DOHH2 (cell line): Measurements from ENCODE around the gene PYGO1.

Experiments used
- CTCF ChIP-seq: fragments of 200-600 bp; sonication (generic); IDR thresholded peaks from one replicate; pipeline ENCODE4 v1.5.1; 2014; ENCODE audit warnings: antibody characterized with exemption, mild to moderate bottlenecking, low read depth, low read length; ENCODE audit not compliant: poor library complexity, severe bottlenecking
- EZH2phosphoT487 ChIP-seq: fragments of 200-600 bp; sonication (generic); IDR thresholded peaks from 2 replicates; pipeline ENCODE4 v1.6.1; 2017; ENCODE audit warnings: borderline replicate concordance, mild to moderate bottlenecking, antibody characterized with exemption, low read length, moderate library complexity, mixed read lengths

DNA sequence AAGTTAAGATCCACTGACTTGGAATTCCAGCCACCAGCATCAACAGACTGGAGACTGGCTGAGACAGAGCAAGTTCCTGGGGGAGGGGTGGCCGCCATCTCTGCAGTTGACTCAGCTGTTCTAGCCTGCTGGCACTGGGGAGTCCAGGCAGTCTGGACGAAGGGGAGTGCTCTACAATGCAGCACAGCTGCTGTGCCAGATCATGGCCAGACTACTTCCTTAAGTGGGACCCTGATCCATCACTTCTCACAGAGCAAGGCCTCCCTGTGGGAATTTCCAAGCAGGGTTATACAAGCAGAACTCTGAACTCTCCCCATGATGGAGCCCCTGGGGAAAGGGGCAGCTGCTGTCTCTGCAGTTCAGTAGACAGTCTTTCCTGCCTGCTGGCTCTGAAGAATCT lies 35.2 kb downstream of the PYGO1 start:
- TF ChIP-seq CTCF (no peak), EZH2phosphoT487 (no peak)
